Fibroblast of lung (primary cell): ENCODE results near the gene NUMA1. TPM values are rescaled to one million over a fixed set of nuclear protein-coding genes. Genes with fewer than 3 reads are reported as not detected.

Experiments
- DNase-seq, 2 donors: peaks; one replicate each; pipeline versions ENCODE4 v3.0.0 to v3.0.0-alpha.2; 2010; ENCODE audit warnings: low read depth in 2 of 2
- H2AFZ ChIP-seq: 2 replicates; pipeline ENCODE4 v1.5.1; 2012; ENCODE audit warnings: low read length, control low read depth, inconsistent platforms
- H3K27ac ChIP-seq: 2 replicates; pipeline ENCODE4 v1.5.1; 2011; ENCODE audit warnings: low read length, control low read depth; ENCODE audit not compliant: insufficient read depth
- H3K27me3 ChIP-seq: 2 replicates; pipeline ENCODE4 v1.5.1; 2011; ENCODE audit warnings: mild to moderate bottlenecking, low read length; ENCODE audit not compliant: control insufficient read depth, insufficient read depth
- H3K36me3 ChIP-seq: 2 replicates; pipeline ENCODE4 v1.5.1; 2011; ENCODE audit warnings: low read length; ENCODE audit not compliant: control insufficient read depth, insufficient read depth
- H3K4me1 ChIP-seq: 2 replicates; pipeline ENCODE4 v1.5.1; 2011; ENCODE audit warnings: low read length; ENCODE audit not compliant: control insufficient read depth, insufficient read depth; ENCODE audit errors: extremely low read depth
- H3K4me2 ChIP-seq: 2 replicates; pipeline ENCODE4 v1.5.1; 2011; ENCODE audit warnings: low read length, control low read depth; ENCODE audit not compliant: insufficient read depth; ENCODE audit errors: extremely low read depth
- H3K4me3 ChIP-seq, 4 experiments: fragments of 200-600 bp in 1 of 4; sonication (generic) in 1 of 4; replicated peaks in 1 of 4; 2 replicates each; pipeline ENCODE4 v1.5.1; 2011 to 2016; ENCODE audit warnings: low read length in 4 of 4, low read depth in 3 of 4, mild to moderate bottlenecking in 3 of 4, control low read depth in 2 of 4, inconsistent platforms in 1 of 4, mixed read lengths in 1 of 4; ENCODE audit not compliant: insufficient read depth in 1 of 4; ENCODE audit errors: control extremely low read depth in 1 of 4
- H3K79me2 ChIP-seq: 2 replicates; pipeline ENCODE4 v1.5.1; 2012; ENCODE audit warnings: mild to moderate bottlenecking, low read length, inconsistent platforms; ENCODE audit not compliant: control insufficient read depth, insufficient read depth
- H3K9ac ChIP-seq: 2 replicates; pipeline ENCODE4 v1.5.1; 2011; ENCODE audit warnings: mild to moderate bottlenecking, low read length, control low read depth; ENCODE audit not compliant: insufficient read depth
- H3K9me3 ChIP-seq: 2 replicates; pipeline ENCODE4 v1.5.1; 2012; ENCODE audit warnings: low read depth, low read length; ENCODE audit not compliant: control insufficient read depth, insufficient read depth
- H4K20me1 ChIP-seq: 2 replicates; pipeline ENCODE4 v1.5.1; 2011; ENCODE audit warnings: low read length; ENCODE audit not compliant: control insufficient read depth, insufficient read depth; ENCODE audit errors: extremely low read depth
- CTCF ChIP-seq, 2 donors: IDR thresholded peaks in 1 of 2; conservative IDR thresholded peaks in 1 of 2; 1 replicate in 1 of 2; 2 replicates in 1 of 2; pipeline ENCODE4 v1.5.1; 2011 to 2012; ENCODE audit warnings: low read length in 2 of 2, control low read depth in 1 of 2, inconsistent platforms in 1 of 2, low read depth in 1 of 2, mild to moderate bottlenecking in 1 of 2
- EZH2 ChIP-seq: IDR thresholded peaks from 2 replicates; pipeline ENCODE4 v1.5.1; 2012; ENCODE audit warnings: low read length, control low read depth, mild to moderate bottlenecking; ENCODE audit errors: missing control alignments
- polyA plus RNA-seq, 2 donors: library from polyadenylated mRNA; depleted of rRNA in 1 of 2; stranded (reverse) in 1 of 2; unstranded in 1 of 2; fragments of >200 nt; gene quantifications; 2 replicates each; pipeline ENCODE4 v1.2.1, GENCODE V29; 2011 to 2012; ENCODE audit warnings: missing spikeins in 1 of 2
- total RNA-seq: library from RNA; depleted of rRNA; stranded (reverse); fragments of >200 nt; gene quantifications from 2 replicates; pipeline ENCODE4 v1.2.1, GENCODE V29; 2014

NUMA1 gene
- total and polyA plus RNA-seq, 2 donors (not counting 1 experiment from before 2014, with no cell fraction given): 59.0 to 247 TPM

GRCh38 chr11:72002841-72003775 lies 77.2 kb downstream of the NUMA1 start:
- no peak overlapping the region for H3K9ac ChIP-seq
- H4K20me1 ChIP-seq: no peaks in the 10 kb centered on the region
- H3K4me2 ChIP-seq: no peak overlapping the region
- H2AFZ ChIP-seq: no peak overlapping the region
- no peak overlapping the region for H3K4me3 ChIP-seq
- no peaks in the 10 kb centered on the region for H3K9me3 ChIP-seq
- DNase-seq: no peak
- TF ChIP-seq CTCF (conservative IDR thresholded peaks at IDR 0.05 in 1 of 2, IDR thresholded peaks at IDR 0.05 in 1 of 2; ENCODE audit: low read depth in 1 of 2, low read length in 2 of 2): no peak
- no peak for TF ChIP-seq EZH2
- H3K4me1 ChIP-seq: peaks cover 3% of the 10 kb centered on the region
- no peak overlapping the region for H3K27ac ChIP-seq
- no peaks in the 10 kb centered on the region for H3K27me3 ChIP-seq
- H3K36me3 ChIP-seq: peaks cover 51% of the 10 kb centered on the region
- no peaks in the 10 kb centered on the region for H3K79me2 ChIP-seq

GRCh38 chr11:72001834-72002591 lies 78.3 kb downstream of the NUMA1 start:
- TF ChIP-seq EZH2 (no peak), CTCF (conservative IDR thresholded peaks at IDR 0.05 in 1 of 2, IDR thresholded peaks at IDR 0.05 in 1 of 2; ENCODE audit: low read depth in 1 of 2, low read length in 2 of 2) (no peak)
- H3K27ac ChIP-seq: no peak overlapping the region
- H3K4me2 ChIP-seq: no peak overlapping the region
- no peak overlapping the region for H3K4me3 ChIP-seq
- peaks cover 3% of the 10 kb centered on the region for H3K4me1 ChIP-seq
- no peaks in the 10 kb centered on the region for H3K27me3 ChIP-seq
- no peaks in the 10 kb centered on the region for H3K79me2 ChIP-seq
- H3K9ac ChIP-seq: no peak overlapping the region
- H3K36me3 ChIP-seq: peaks cover 49% of the 10 kb centered on the region
- peak in 1 of 2 donors; percentile 29 for DNase-seq
- no peaks in the 10 kb centered on the region for H4K20me1 ChIP-seq
- no peaks in the 10 kb centered on the region for H3K9me3 ChIP-seq
- no peak overlapping the region for H2AFZ ChIP-seq

DNA sequence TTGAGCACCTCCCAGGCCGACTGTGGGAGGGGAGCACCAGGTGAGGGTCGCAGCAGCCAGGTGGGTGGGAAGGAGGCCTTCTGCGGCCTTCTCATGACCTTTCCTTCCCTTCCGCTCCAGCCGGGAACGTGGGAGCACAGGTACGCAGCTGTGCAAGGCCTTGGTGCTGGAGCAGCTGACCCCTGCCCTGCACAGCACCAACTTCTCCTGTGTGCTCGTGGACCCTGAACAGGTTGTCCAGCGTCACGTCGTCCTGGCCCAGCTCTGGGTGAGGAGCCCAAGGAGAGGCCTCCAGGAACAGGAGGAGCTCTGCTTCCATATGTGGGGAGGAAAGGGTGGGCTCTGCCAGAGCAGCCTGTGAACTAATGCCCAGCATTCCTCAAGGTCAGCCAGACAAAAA lies 79.1 kb downstream of the NUMA1 start:
- Histone ChIP-seq H3K9me3 (no peaks in the 10 kb centered on the region), H3K27ac (no peak overlapping the region), H3K4me2 (no peak overlapping the region), H3K79me2 (no peaks in the 10 kb centered on the region), H2AFZ (no peak overlapping the region), H3K4me3 (no peak overlapping the region), H4K20me1 (no peaks in the 10 kb centered on the region), H3K27me3 (no peaks in the 10 kb centered on the region), H3K36me3 (peaks cover 43% of the 10 kb centered on the region), H3K4me1 (peaks cover 3% of the 10 kb centered on the region), H3K9ac (no peak overlapping the region)
- TF ChIP-seq CTCF (conservative IDR thresholded peaks at IDR 0.05 in 1 of 2, IDR thresholded peaks at IDR 0.05 in 1 of 2; ENCODE audit: low read depth in 1 of 2, low read length in 2 of 2): no peak
- TF ChIP-seq EZH2: no peak
- DNase-seq: no peak
